ENCODE data around the gene FSTL4. TPM values are rescaled to one million over a fixed set of nuclear protein-coding genes. Genes with fewer than 3 reads are reported as not detected.

FSTL4 gene
- total RNA-seq, 2 donors from 2014 or later = 0.32 to 0.89 TPM

GRCh38 chr5:133377736-133378135, 234.6 kb downstream of the FSTL4 start:
- no peaks in the 10 kb centered on the region for H3K4me1 ChIP-seq
- intact Hi-C loops (cut with DNase I) = no loop called here

GRCh38 chr5:133376986-133377385, 235.4 kb downstream of the FSTL4 start:
- no peak for DNase-seq
- Histone ChIP-seq H3K27ac (no peak overlapping the region), H3K36me3 (no peaks in the 10 kb centered on the region), H3K9ac (ENCODE audit: low read depth in 2 of 2, low read length in 2 of 2) (no peak overlapping the region), H3K4me1 (no peaks in the 10 kb centered on the region), H3K4me3 (no peak overlapping the region), H3K9me3 (peaks cover 3% of the 10 kb centered on the region), H3K27me3 (no peaks in the 10 kb centered on the region)
- intact Hi-C loops (cut with DNase I) = no loop called here
- no peak for TF ChIP-seq CTCF (IDR thresholded peaks at IDR 0.05)

More at GRCh38 chr5:133377736-133378135, 234.6 kb downstream of the FSTL4 start:
- Histone ChIP-seq H3K4me3 (no peak overlapping the region), H3K36me3 (no peaks in the 10 kb centered on the region), H3K9ac (ENCODE audit: low read depth in 2 of 2, low read length in 2 of 2) (no peak overlapping the region), H3K27me3 (no peaks in the 10 kb centered on the region), H3K27ac (no peak overlapping the region), H3K9me3 (peaks cover 3% of the 10 kb centered on the region)
- no peak for DNase-seq
- no peak for TF ChIP-seq CTCF (IDR thresholded peaks at IDR 0.05)

GRCh38 chr5:133373121-133373870, 239.0 kb downstream of the FSTL4 start:
- Histone ChIP-seq H3K9ac (ENCODE audit: low read depth in 2 of 2, low read length in 2 of 2) (no peak overlapping the region), H3K9me3 (peaks cover 3% of the 10 kb centered on the region), H3K4me1 (no peaks in the 10 kb centered on the region), H3K27me3 (no peaks in the 10 kb centered on the region), H3K36me3 (no peaks in the 10 kb centered on the region), H3K27ac (no peak overlapping the region), H3K4me3 (no peak overlapping the region)
- intact Hi-C loops (cut with DNase I) = no loop called here
- DNase-seq = no peak
- TF ChIP-seq CTCF (IDR thresholded peaks at IDR 0.05) = no peak

- Histone ChIP-seq H3K9ac (ENCODE audit: low read depth in 2 of 2, low read length in 2 of 2) (no peak overlapping the region), H3K27ac (no peak overlapping the region), H3K9me3 (peaks cover 3% of the 10 kb centered on the region), H3K27me3 (no peaks in the 10 kb centered on the region), H3K36me3 (no peaks in the 10 kb centered on the region), H3K4me3 (no peak overlapping the region), H3K4me1 (no peaks in the 10 kb centered on the region)
- no peak for TF ChIP-seq CTCF (IDR thresholded peaks at IDR 0.05)
- intact Hi-C loops (cut with DNase I) = no loop called here
- DNase-seq = no peak
These were observed 239.9 kb downstream of the FSTL4 start for GRCh38 chr5:133372293-133372937.

- Histone ChIP-seq H3K9ac (ENCODE audit: low read depth in 2 of 2, low read length in 2 of 2) (no peak overlapping the region), H3K4me3 (no peak overlapping the region), H3K4me1 (no peaks in the 10 kb centered on the region), H3K9me3 (no peaks in the 10 kb centered on the region), H3K27ac (no peak overlapping the region), H3K36me3 (no peaks in the 10 kb centered on the region), H3K27me3 (no peaks in the 10 kb centered on the region)
- intact Hi-C loops (cut with DNase I) = no loop called here
- TF ChIP-seq CTCF (IDR thresholded peaks at IDR 0.05) = no peak
- no peak for DNase-seq
These were observed 240.8 kb downstream of the FSTL4 start for GRCh38 chr5:133371371-133372155.

All from colonic mucosa (tissue), 4 donors.